Keratinocyte (primary cell): ENCODE results near the gene ETNPPL. TPM values are rescaled to one million over a fixed set of nuclear protein-coding genes. Genes with fewer than 3 reads are reported as not detected.

Experiments used
- DNase-seq: peaks from one replicate; pipeline ENCODE4 v3.0.0-alpha.2; 2011; ENCODE audit warnings: low read depth, missing footprints, low spot score
- FAIRE-seq: peaks from 2 replicates; lab custom pipeline; 2011; peaks lifted over from hg19 to GRCh38; lab: Jason Lieb, UNC
- H2AFZ ChIP-seq: 2 replicates; pipeline ENCODE4 v1.6.0; 2012; ENCODE audit warnings: low read length, control low read depth, inconsistent platforms; ENCODE audit not compliant: control insufficient read depth
- H3K27ac ChIP-seq: 2 replicates; pipeline ENCODE4 v1.5.1; 2011; ENCODE audit warnings: low read length; ENCODE audit not compliant: control insufficient read depth, insufficient read depth
- H3K27me3 ChIP-seq: 3 replicates; pipeline ENCODE4 v1.6.0; 2011; ENCODE audit warnings: low read length; ENCODE audit not compliant: control insufficient read depth, insufficient read depth; ENCODE audit errors: extremely low read depth
- H3K36me3 ChIP-seq, 2 experiments: 2 replicates in 1 of 2; 3 replicates in 1 of 2; pipeline ENCODE4 v1.5.1; 2011; ENCODE audit warnings: low read length in 2 of 2, mild to moderate bottlenecking in 1 of 2; ENCODE audit not compliant: control insufficient read depth in 2 of 2, insufficient read depth in 2 of 2; ENCODE audit errors: extremely low read depth in 1 of 2
- H3K4me1 ChIP-seq: 3 replicates; pipeline ENCODE4 v1.5.1; 2011; ENCODE audit warnings: low read length; ENCODE audit not compliant: control insufficient read depth, insufficient read depth; ENCODE audit errors: extremely low read depth
- H3K4me2 ChIP-seq: 3 replicates; pipeline ENCODE4 v1.6.0; 2011; ENCODE audit warnings: low read depth, low read length; ENCODE audit not compliant: control insufficient read depth, insufficient read depth; ENCODE audit errors: extremely low read depth
- H3K4me3 ChIP-seq, 3 experiments: fragments of 200-600 bp in 1 of 3; sonication (generic) in 1 of 3; 2 replicates in 2 of 3; 3 replicates in 1 of 3; pipeline ENCODE4 v1.5.1; 2011 to 2016; ENCODE audit warnings: low read length in 3 of 3, mild to moderate bottlenecking in 3 of 3, control low read depth in 2 of 3, inconsistent platforms in 1 of 3, low read depth in 1 of 3, mixed read lengths in 1 of 3, mixed run types in 1 of 3, moderate library complexity in 1 of 3; ENCODE audit not compliant: control insufficient read depth in 2 of 3, insufficient read depth in 2 of 3; ENCODE audit errors: extremely low read depth in 1 of 3
- H3K79me2 ChIP-seq: 2 replicates; pipeline ENCODE4 v1.6.0; 2012; ENCODE audit warnings: low read length; ENCODE audit not compliant: control insufficient read depth, insufficient read depth
- H3K9ac ChIP-seq: 3 replicates; pipeline ENCODE4 v1.6.0; 2011; ENCODE audit warnings: low read length; ENCODE audit not compliant: control insufficient read depth, insufficient read depth; ENCODE audit errors: extremely low read depth
- H3K9me1 ChIP-seq: 3 replicates; pipeline ENCODE4 v1.6.0; 2011; ENCODE audit warnings: low read length; ENCODE audit not compliant: control insufficient read depth, insufficient read depth; ENCODE audit errors: extremely low read depth
- H3K9me3 ChIP-seq: 2 replicates; pipeline ENCODE4 v1.5.1; 2012; ENCODE audit warnings: low read depth, low read length; ENCODE audit not compliant: control insufficient read depth
- H4K20me1 ChIP-seq: 3 replicates; pipeline ENCODE4 v1.6.0; 2011; ENCODE audit warnings: low read length; ENCODE audit not compliant: control insufficient read depth, insufficient read depth; ENCODE audit errors: extremely low read depth
- CTCF ChIP-seq, 3 experiments: IDR thresholded peaks in 1 of 3; conservative IDR thresholded peaks in 1 of 3; optimal IDR thresholded peaks in 1 of 3; 2 replicates in 2 of 3; 3 replicates in 1 of 3; pipeline versions ENCODE3 to v1.5.1; 2011; ENCODE audit warnings: low read length in 3 of 3, mild to moderate bottlenecking in 3 of 3, moderate library complexity in 2 of 3, control low read depth in 1 of 3, inconsistent platforms in 1 of 3; ENCODE audit not compliant: insufficient read depth in 2 of 3; ENCODE audit errors: extremely low read depth in 1 of 3
- EZH2 ChIP-seq: IDR thresholded peaks from one replicate; pipeline ENCODE4 v1.6.1; 2012; ENCODE audit warnings: inconsistent platforms, mild to moderate bottlenecking, low read length, moderate library complexity
- dilution Hi-C: fragments of 300-500 bp; cut with MboI; formaldehyde crosslinking; loops from one replicate; pipeline ENCODE4 v1.7.0; 2020; ENCODE audit warnings: low sequenced_read_pairs; ENCODE audit not compliant: extremely low pct_ligation_motif_present
- polyA plus RNA-seq, 5 experiments: library from polyadenylated mRNA; depleted of rRNA in 3 of 5; stranded (reverse) in 3 of 5; stranded (forward) in 1 of 5; unstranded in 1 of 5; fragments of >200 nt; gene quantifications; 1 replicate in 1 of 5; 2 replicates in 3 of 5; 3 replicates in 1 of 5; pipeline versions ENCODE4 v1.2.1 to v1.2.3, GENCODE V29; 2011 to 2012; ENCODE audit warnings: missing spikeins in 2 of 5, low read depth in 1 of 5, low replicate concordance in 1 of 5

Gene ETNPPL
- polyA plus RNA-seq, 1 donor (not counting 4 experiments of a cell fraction or from before 2014, with no cell fraction given), result not detected

GRCh38 chr4:108694423-108694822 is 68.4 kb downstream of the ETNPPL start:
- DNase-seq (no peak), FAIRE-seq (no peak)
- no peak overlapping the region for H2AFZ ChIP-seq
- dilution Hi-C loops, result no loop called here
- H3K4me2 ChIP-seq, result no peak overlapping the region
- H3K4me1 ChIP-seq, result no peaks in the 10 kb centered on the region
- TF ChIP-seq EZH2, result no peak
- TF ChIP-seq CTCF (optimal IDR thresholded peaks at IDR 0.05 in 1 of 3, IDR thresholded peaks at IDR 0.05 in 1 of 3, conservative IDR thresholded peaks at IDR 0.05 in 1 of 3; ENCODE audit: extremely low read depth in 1 of 3, insufficient read depth in 2 of 3, low read length in 3 of 3), result no peak
- no peaks in the 10 kb centered on the region for H4K20me1 ChIP-seq
- no peaks in the 10 kb centered on the region for H3K9me3 ChIP-seq
- no peaks in the 10 kb centered on the region for H3K9me1 ChIP-seq
- no peak overlapping the region for H3K4me3 ChIP-seq
- no peaks in the 10 kb centered on the region for H3K27me3 ChIP-seq
- H3K27ac ChIP-seq, result no peak overlapping the region
- H3K9ac ChIP-seq, result no peak overlapping the region
- H3K79me2 ChIP-seq, result no peaks in the 10 kb centered on the region
- H3K36me3 ChIP-seq, result no peaks in the 10 kb centered on the region

GRCh38 chr4:108693819-108694218 is 69.0 kb downstream of the ETNPPL start:
- H3K9me3 ChIP-seq, result no peaks in the 10 kb centered on the region
- no peaks in the 10 kb centered on the region for H3K9me1 ChIP-seq
- H3K4me3 ChIP-seq, result no peak overlapping the region
- H2AFZ ChIP-seq, result no peak overlapping the region
- H3K27ac ChIP-seq, result no peak overlapping the region
- FAIRE-seq, result no peak
- no peak for DNase-seq
- H3K4me2 ChIP-seq, result no peak overlapping the region
- no peak overlapping the region for H3K9ac ChIP-seq
- H3K36me3 ChIP-seq, result no peaks in the 10 kb centered on the region
- no peaks in the 10 kb centered on the region for H3K79me2 ChIP-seq
- no peaks in the 10 kb centered on the region for H3K4me1 ChIP-seq
- dilution Hi-C loops, result no loop called here
- no peak for TF ChIP-seq EZH2
- no peak for TF ChIP-seq CTCF (optimal IDR thresholded peaks at IDR 0.05 in 1 of 3, IDR thresholded peaks at IDR 0.05 in 1 of 3, conservative IDR thresholded peaks at IDR 0.05 in 1 of 3; ENCODE audit: extremely low read depth in 1 of 3, insufficient read depth in 2 of 3, low read length in 3 of 3)
- no peaks in the 10 kb centered on the region for H3K27me3 ChIP-seq
- no peaks in the 10 kb centered on the region for H4K20me1 ChIP-seq
